Measurements from ENCODE around the gene GABRR3. TPM values are rescaled to one million over a fixed set of nuclear protein-coding genes. Genes with fewer than 3 reads are reported as not detected.

GABRR3 gene
- polyA plus RNA-seq, 1 donor from 2014 or later, result not detected

- no peaks in the 10 kb centered on the region for H3K36me3 ChIP-seq (ENCODE audit: insufficient read depth, low read length)
- no peak overlapping the region for H3K9ac ChIP-seq (ENCODE audit: low read length)
- no peak overlapping the region for H3K4me3 ChIP-seq (ENCODE audit: low read length)
- H2AFZ ChIP-seq (ENCODE audit: low read depth, low read length), result no peak overlapping the region
- no peaks in the 10 kb centered on the region for H3F3A ChIP-seq (ENCODE audit: insufficient read depth, low read length, poor library complexity, severe bottlenecking)
- H3K27ac ChIP-seq (ENCODE audit: low read length), result no peak overlapping the region
- H3K4me2 ChIP-seq (ENCODE audit: low read length), result no peak overlapping the region
- no peaks in the 10 kb centered on the region for H3K9me3 ChIP-seq (ENCODE audit: low read length)
- H3K79me2 ChIP-seq (replicated peaks; ENCODE audit: insufficient read depth, low read length), result no peaks in the 10 kb centered on the region
- H3K9me2 ChIP-seq (ENCODE audit: insufficient read depth, low read length), result no peaks in the 10 kb centered on the region
- H4K20me1 ChIP-seq (ENCODE audit: insufficient read depth), result no peaks in the 10 kb centered on the region
- TF ChIP-seq POLR2AphosphoS5 (IDR thresholded peaks at IDR 0.05), result no peak
- no peak for TF ChIP-seq RAD21 (conservative IDR thresholded peaks at IDR 0.05)
- TF ChIP-seq, protein P1, sequence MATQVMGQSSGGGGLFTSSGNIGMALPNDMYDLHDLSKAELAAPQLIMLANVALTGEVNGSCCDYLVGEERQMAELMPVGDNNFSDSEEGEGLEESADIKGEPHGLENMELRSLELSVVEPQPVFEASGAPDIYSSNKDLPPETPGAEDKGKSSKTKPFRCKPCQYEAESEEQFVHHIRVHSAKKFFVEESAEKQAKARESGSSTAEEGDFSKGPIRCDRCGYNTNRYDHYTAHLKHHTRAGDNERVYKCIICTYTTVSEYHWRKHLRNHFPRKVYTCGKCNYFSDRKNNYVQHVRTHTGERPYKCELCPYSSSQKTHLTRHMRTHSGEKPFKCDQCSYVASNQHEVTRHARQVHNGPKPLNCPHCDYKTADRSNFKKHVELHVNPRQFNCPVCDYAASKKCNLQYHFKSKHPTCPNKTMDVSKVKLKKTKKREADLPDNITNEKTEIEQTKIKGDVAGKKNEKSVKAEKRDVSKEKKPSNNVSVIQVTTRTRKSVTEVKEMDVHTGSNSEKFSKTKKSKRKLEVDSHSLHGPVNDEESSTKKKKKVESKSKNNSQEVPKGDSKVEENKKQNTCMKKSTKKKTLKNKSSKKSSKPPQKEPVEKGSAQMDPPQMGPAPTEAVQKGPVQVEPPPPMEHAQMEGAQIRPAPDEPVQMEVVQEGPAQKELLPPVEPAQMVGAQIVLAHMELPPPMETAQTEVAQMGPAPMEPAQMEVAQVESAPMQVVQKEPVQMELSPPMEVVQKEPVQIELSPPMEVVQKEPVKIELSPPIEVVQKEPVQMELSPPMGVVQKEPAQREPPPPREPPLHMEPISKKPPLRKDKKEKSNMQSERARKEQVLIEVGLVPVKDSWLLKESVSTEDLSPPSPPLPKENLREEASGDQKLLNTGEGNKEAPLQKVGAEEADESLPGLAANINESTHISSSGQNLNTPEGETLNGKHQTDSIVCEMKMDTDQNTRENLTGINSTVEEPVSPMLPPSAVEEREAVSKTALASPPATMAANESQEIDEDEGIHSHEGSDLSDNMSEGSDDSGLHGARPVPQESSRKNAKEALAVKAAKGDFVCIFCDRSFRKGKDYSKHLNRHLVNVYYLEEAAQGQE (IDR thresholded peaks at IDR 0.05; ENCODE audit: borderline replicate concordance), result no peak
- H3K27me3 ChIP-seq (ENCODE audit: insufficient read depth, low read depth, low read length), result no peaks in the 10 kb centered on the region
Observed at GRCh38 chr3:97938444-97938843, 96.7 kb downstream of the GABRR3 start.

GRCh38 chr3:97937205-97937604 is 97.9 kb downstream of the GABRR3 start:
- H3K9me3 ChIP-seq (ENCODE audit: low read length), result no peaks in the 10 kb centered on the region
- H2AFZ ChIP-seq (ENCODE audit: low read depth, low read length), result no peak overlapping the region
- H4K20me1 ChIP-seq (ENCODE audit: insufficient read depth), result no peaks in the 10 kb centered on the region
- no peaks in the 10 kb centered on the region for H3K36me3 ChIP-seq (ENCODE audit: insufficient read depth, low read length)
- no peak for TF ChIP-seq EZH2 (IDR thresholded peaks at IDR 0.05; ENCODE audit: borderline replicate concordance, insufficient read depth, low read length, poor library complexity, severe bottlenecking)
- no peak for TF ChIP-seq POLR2AphosphoS5 (IDR thresholded peaks at IDR 0.05)
- TF ChIP-seq SMC3 (conservative IDR thresholded peaks at IDR 0.05; ENCODE audit: poor library complexity), result no peak
- TF ChIP-seq, protein P1 (IDR thresholded peaks at IDR 0.05; ENCODE audit: borderline replicate concordance), result no peak
- no peak for TF ChIP-seq RAD21 (conservative IDR thresholded peaks at IDR 0.05)
- TF ChIP-seq EP300 (conservative IDR thresholded peaks at IDR 0.05; ENCODE audit: poor library complexity, severe bottlenecking), result no peak
- TF ChIP-seq MXI1 (conservative IDR thresholded peaks at IDR 0.05; ENCODE audit: poor library complexity, severe bottlenecking), result no peak
- no peak for TF ChIP-seq TAF1 (IDR thresholded peaks at IDR 0.05; ENCODE audit: low read depth)
- TF ChIP-seq, protein P2, sequence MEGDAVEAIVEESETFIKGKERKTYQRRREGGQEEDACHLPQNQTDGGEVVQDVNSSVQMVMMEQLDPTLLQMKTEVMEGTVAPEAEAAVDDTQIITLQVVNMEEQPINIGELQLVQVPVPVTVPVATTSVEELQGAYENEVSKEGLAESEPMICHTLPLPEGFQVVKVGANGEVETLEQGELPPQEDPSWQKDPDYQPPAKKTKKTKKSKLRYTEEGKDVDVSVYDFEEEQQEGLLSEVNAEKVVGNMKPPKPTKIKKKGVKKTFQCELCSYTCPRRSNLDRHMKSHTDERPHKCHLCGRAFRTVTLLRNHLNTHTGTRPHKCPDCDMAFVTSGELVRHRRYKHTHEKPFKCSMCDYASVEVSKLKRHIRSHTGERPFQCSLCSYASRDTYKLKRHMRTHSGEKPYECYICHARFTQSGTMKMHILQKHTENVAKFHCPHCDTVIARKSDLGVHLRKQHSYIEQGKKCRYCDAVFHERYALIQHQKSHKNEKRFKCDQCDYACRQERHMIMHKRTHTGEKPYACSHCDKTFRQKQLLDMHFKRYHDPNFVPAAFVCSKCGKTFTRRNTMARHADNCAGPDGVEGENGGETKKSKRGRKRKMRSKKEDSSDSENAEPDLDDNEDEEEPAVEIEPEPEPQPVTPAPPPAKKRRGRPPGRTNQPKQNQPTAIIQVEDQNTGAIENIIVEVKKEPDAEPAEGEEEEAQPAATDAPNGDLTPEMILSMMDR (IDR thresholded peaks at IDR 0.05; ENCODE audit: poor library complexity, severe bottlenecking), result no peak
- H3K27ac ChIP-seq (ENCODE audit: low read length), result no peak overlapping the region
- H3F3A ChIP-seq (ENCODE audit: insufficient read depth, low read length, poor library complexity, severe bottlenecking), result no peaks in the 10 kb centered on the region
- no peak overlapping the region for H3K4me3 ChIP-seq (ENCODE audit: low read length)
- H3K9ac ChIP-seq (ENCODE audit: low read length), result no peak overlapping the region
- no peaks in the 10 kb centered on the region for H3K27me3 ChIP-seq (ENCODE audit: insufficient read depth, low read depth, low read length)
- H3K4me2 ChIP-seq (ENCODE audit: low read length), result no peak overlapping the region
- no peaks in the 10 kb centered on the region for H3K79me2 ChIP-seq (replicated peaks; ENCODE audit: insufficient read depth, low read length)
- no peaks in the 10 kb centered on the region for H3K9me2 ChIP-seq (ENCODE audit: insufficient read depth, low read length)

Measured in neural cell (in vitro differentiated cells).